GM10847 (cell line): Measurements from ENCODE around the gene C9orf153.

Experiments used
- POLR2A ChIP-seq: IDR thresholded peaks from 2 replicates; pipeline ENCODE4 v1.6.1; 2011; ENCODE audit not compliant: insufficient read length; ENCODE audit errors: extremely low read depth

Gene C9orf153

GRCh38 chr9:86183229-86184137 lies 76.0 kb downstream of the C9orf153 start:
- TF ChIP-seq POLR2A = no peak

- no peak for TF ChIP-seq POLR2A
These were observed 77.8 kb downstream of the C9orf153 start for GRCh38 chr9:86181379-86182315.

- TF ChIP-seq POLR2A = no peak
These were observed 81.0 kb downstream of the C9orf153 start for GRCh38 chr9:86178503-86178902.

GRCh38 chr9:86177995-86178394 lies 81.5 kb downstream of the C9orf153 start:
- TF ChIP-seq POLR2A = no peak

GRCh38 chr9:86176468-86176867 lies 83.0 kb downstream of the C9orf153 start:
- TF ChIP-seq POLR2A = no peak

GRCh38 chr9:86175743-86176456 lies 83.6 kb downstream of the C9orf153 start:
- no peak for TF ChIP-seq POLR2A

GRCh38 chr9:86175223-86175622 lies 84.2 kb downstream of the C9orf153 start:
- TF ChIP-seq POLR2A = no peak
